HG02840 (cell line): ENCODE data around the gene SHC2.

Source experiments
- ATAC-seq: cut with Tn5 transposase; IDR thresholded peaks from one replicate; pipeline ENCODE4 v1.9.1; 2021; ENCODE audit warnings: mild to moderate bottlenecking, moderate library complexity, moderate number of reproducible peaks; ENCODE audit not compliant: unreplicated experiment, low FRiP score

The SHC2 gene, protein sequence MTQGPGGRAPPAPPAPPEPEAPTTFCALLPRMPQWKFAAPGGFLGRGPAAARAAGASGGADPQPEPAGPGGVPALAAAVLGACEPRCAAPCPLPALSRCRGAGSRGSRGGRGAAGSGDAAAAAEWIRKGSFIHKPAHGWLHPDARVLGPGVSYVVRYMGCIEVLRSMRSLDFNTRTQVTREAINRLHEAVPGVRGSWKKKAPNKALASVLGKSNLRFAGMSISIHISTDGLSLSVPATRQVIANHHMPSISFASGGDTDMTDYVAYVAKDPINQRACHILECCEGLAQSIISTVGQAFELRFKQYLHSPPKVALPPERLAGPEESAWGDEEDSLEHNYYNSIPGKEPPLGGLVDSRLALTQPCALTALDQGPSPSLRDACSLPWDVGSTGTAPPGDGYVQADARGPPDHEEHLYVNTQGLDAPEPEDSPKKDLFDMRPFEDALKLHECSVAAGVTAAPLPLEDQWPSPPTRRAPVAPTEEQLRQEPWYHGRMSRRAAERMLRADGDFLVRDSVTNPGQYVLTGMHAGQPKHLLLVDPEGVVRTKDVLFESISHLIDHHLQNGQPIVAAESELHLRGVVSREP

DNA sequence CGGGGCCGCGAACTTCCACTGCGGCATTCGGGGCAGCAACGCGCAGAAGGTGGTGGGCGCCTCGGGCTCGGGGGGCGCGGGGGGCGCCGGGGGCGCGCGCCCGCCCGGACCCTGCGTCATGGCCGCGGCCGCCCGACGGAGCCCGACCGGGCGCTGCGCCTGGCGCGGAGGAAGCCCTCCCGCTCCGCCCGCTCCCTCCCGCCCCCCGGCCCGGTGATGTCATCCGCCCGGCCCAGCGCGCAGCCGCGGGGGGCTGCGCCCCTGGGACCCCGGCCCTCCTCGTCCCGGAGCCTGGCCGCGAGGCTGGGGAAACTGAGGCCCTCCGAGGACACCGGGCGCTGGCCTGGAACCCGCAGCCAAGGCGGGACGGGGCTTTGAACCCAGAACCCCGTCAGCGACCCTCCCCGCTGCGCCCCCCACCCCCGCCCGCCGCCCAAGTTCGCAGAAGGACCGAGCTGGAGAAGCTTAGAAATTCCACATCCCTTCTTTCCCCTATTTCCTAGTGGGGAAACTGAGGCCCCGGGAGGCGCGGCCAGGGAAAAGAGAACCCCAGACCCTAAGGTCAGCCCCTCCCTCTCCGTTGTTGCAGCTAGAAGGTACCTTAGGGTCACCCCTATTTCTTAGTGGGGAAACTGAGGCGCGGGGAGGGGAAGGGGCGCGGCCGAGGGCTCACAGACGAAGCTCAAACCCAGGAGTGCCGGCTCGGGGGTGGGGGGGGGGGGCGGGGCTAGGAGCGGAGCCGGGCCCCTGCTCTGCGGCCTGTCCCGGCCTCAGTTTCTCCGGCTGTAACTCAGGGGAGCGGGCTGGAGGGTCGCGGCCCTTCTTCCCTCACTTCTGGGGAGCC lies at the start of gene SHC2:
Gene SHC2, minus strand, starts transcription at position 157 of the 844 bp plus-strand sequence. Its CDS starts 37 bp downstream, at position 120.
- no peak for ATAC-seq

- ATAC-seq = no peak
These were observed 47.6 kb upstream of the SHC2 start for GRCh38 chr19:508204-509150.

- ATAC-seq = peak; percentile 72
These were observed 46.7 kb upstream of the SHC2 start, which contains the start of gene TPGS1 for GRCh38 chr19:507286-508203. Gene TPGS1, plus strand, starts transcription at chr19:507497. Its CDS starts 10 bp downstream, at chr19:507507.

DNA sequence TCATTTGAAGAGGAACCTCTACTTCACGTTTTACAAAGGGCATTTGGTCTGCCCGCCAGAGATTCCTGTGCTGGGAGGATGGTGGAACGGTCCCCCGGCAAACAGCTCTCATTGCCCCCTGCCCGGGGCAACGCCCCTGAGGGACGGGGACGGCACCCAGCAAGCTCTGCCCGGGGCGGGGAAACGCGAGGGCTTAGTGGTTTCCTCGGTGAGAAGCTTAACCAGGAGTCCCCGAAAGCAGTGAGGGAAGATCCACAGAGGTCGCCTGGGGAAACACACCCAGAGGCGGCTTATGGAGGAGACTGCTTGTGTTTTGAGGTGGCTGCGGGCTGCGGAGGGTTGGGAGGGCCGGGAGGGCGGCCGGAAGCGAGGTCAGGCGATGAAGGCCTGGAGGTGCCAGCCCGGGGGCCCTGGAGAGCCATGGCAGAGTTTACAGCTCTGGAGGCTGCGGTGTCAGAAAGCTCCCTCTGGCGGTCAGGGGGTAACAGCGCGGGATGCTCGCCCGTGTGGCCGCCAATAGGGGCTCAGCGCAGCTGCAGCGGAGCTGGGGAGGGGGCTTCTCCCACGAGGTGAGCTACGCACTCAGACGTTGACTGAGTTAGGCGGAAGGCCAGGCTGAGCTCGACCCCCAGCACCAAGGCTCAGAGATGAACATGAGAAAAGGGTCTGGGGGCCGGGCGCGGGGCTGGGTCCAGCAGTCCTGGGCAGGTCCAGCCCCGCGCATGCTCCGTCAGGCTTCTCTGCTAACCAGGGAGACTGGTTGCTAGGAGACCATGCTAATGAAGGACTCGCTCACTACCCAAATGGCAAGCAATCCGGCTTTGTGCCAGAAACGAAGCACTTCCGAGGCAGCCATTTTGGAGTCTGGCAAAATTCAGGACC lies 45.8 kb upstream of the SHC2 start:
- peak; percentile 66 for ATAC-seq

- ATAC-seq = no peak
These were observed 43.8 kb upstream of the SHC2 start for GRCh38 chr19:504616-505015.

GRCh38 chr19:501646-502045 lies 40.8 kb upstream of the SHC2 start:
- no peak for ATAC-seq

GRCh38 chr19:498977-499623 lies 38.3 kb upstream of the SHC2 start:
- ATAC-seq = no peak

DNA sequence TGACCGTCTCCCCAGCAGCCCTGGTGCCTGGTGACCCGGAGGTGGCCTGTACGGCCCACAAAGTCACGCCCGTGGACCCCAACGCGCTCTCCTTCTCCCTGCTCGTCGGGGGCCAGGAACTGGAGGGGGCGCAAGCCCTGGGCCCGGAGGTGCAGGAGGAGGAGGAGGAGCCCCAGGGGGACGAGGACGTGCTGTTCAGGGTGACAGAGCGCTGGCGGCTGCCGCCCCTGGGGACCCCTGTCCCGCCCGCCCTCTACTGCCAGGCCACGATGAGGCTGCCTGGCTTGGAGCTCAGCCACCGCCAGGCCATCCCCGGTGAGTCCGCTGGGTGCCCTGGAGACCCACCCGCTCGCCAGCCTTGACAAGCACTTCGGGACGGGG lies 37.7 kb upstream of the SHC2 start:
- no peak for ATAC-seq

- ATAC-seq = no peak
These were observed 37.2 kb upstream of the SHC2 start for GRCh38 chr19:497869-498510.

- no peak for ATAC-seq
These were observed 36.6 kb upstream of the SHC2 start for GRCh38 chr19:497491-497868.

GRCh38 chr19:496986-497385 lies 36.2 kb upstream of the SHC2 start:
- ATAC-seq = no peak

DNA sequence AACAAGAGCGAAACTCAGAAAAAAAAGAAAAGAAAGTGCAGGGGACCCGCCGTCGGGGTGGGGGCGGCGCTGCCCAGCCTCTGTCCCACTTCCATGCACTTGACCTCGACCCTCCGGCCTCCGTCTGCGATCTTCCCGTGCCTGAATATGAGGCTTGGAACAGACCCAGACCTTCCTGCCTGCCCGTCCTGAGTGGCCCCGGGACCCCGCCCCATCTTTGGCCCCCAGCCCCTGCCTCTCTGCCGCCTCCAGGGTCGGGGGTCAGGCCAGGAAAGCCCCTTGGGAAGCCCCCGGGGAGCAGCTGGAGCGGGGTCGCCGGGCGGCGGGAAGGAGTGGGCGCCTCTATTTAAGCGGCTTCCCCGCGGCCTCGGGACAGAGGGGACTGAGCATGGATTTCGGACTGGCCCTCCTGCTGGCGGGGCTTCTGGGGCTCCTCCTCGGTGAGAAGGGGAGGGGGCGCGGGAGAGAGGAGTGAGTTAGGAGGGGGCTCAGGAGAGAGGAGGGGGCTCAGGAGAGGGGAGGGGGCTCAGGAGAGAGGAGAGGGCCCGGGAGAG lies 35.4 kb upstream of the SHC2 start, which contains the start of gene MADCAM1:
Gene MADCAM1, plus strand, starts transcription at position 375 of the 554 bp plus-strand sequence. Its CDS starts 14 bp downstream, at position 389.
- ATAC-seq = no peak

DNA sequence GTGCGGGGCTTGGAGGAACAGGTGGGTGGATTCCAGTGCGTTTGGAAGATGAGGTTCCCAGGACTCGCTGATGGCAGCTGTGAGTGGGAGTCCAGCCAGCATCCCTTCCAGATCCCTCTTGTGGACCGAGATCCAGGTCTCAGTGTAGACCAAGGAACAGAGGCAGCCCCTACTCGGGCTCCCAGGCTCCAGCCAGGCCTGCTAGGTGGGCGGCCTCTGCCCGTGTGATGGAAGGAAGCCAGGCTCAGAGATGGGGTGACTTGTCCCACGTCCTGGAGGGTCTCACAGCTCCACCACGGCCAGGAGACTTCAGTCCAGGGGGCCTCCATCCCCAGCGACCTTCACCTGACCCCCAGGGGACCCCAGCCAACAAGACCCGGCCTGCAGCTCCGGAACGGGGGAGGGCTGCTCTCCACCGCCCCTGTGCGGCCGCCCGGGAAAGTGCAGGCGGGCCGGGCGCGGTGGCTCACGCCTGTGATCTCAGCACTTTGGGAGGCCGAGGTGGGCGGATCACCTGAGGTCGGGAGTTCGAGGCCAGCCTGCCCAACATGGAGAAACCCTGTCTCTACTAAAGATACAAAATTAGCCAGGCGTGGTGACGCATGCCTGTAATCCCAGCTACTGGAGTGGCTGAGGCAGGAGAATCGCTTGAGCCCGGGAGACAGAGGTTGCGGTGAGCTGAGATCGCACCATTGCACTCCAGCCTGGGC lies 34.7 kb upstream of the SHC2 start:
- no peak for ATAC-seq

- ATAC-seq = no peak
These were observed 34.2 kb upstream of the SHC2 start for GRCh38 chr19:495081-495401.

DNA sequence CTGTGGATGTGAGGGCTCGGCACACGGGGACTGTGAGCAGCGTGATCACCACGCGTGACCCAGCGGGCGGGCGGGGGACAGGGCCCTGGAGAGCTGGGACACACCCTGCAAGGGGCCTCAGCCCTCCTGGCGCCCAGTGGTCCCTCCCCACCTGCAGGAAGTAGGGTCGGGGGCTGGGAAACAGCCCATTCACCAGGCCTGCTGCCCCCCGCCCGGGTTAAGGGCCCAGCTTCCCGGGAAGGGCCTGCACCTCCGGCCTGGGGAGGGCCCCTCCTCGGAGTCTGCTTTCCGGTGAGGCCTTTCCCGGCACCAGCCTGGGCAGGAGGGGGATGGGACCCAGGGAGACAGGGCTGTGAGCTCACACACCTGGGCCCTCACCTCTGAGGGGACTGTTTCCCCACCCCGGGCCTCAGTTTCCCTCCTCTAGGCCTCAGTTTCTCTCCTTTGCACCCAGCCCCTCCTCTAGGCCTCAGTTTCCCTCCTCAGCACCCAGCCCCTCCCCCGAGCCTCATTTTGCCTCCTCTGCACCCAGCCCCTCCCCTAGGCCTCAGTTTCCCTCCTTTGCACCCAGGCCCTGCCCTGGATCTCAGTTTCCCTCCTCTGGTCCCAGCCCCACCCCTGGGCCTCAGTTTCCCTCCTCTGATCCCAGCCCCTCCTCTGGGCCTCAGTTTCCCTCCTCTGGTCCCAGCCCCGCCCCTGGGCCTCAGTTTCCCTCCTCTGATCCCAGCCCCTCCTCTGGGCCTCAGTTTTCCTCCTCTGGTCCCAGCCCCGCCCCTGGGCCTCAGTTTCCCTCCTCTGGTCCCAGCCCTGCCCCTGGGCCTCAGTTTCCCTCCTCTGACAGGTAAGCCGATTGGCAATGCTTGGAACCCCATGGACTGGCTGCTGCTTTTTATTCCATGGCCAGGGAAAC lies 33.6 kb upstream of the SHC2 start:
- ATAC-seq = no peak
